Renal pelvis (tissue), 4 donors: ENCODE data around the gene NAA10. TPM values are rescaled to one million over a fixed set of nuclear protein-coding genes. Genes with fewer than 3 reads are reported as not detected.

Source experiments
- DNase-seq: peaks from one replicate; pipeline ENCODE4 v3.0.0-alpha.2; 2013
- polyA plus RNA-seq, 3 donors: library from polyadenylated mRNA; unstranded; fragments of 120-200 nt; gene quantifications; one replicate each; pipeline ENCODE4 v1.2.1, GENCODE V29; 2013; ENCODE audit not compliant: insufficient read length in 3 of 3

The NAA10 gene
- polyA plus RNA-seq, 3 donors = 79.4 to 80.9 (median 79.6) TPM

DNA sequence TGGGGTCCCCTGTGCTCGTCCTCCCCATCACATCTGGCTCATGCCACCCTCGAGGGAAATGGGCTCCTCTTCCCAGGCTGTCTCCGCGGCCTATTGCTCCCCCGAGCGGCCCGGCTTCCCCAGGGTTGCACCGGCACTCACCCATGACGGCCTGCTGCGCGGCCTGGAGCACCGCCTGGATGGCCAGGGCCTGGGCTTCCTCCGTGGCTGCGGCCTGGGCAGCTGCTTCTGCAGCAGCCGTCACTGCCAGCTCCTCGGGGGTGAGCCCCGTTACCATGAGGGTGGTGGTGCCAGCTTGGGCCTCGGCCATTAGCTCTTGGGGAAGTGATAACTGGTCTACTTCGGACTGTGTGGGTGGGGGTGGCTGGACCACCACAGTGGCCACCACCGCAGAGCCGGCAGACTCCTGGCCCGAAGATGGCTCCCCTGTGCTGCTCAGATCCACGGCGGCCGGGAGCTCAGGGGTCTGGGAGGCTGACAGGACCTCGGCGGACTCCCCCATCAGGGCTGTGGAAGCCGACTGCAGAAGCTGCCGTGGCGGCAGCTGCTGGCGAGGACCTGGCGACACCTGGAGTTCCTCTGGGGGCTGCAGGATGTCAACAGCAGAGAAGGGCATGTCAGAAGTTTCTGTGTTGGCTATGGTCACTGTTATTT, 17.7 kb upstream of the NAA10 start:
- DNase-seq = no peak

DNA sequence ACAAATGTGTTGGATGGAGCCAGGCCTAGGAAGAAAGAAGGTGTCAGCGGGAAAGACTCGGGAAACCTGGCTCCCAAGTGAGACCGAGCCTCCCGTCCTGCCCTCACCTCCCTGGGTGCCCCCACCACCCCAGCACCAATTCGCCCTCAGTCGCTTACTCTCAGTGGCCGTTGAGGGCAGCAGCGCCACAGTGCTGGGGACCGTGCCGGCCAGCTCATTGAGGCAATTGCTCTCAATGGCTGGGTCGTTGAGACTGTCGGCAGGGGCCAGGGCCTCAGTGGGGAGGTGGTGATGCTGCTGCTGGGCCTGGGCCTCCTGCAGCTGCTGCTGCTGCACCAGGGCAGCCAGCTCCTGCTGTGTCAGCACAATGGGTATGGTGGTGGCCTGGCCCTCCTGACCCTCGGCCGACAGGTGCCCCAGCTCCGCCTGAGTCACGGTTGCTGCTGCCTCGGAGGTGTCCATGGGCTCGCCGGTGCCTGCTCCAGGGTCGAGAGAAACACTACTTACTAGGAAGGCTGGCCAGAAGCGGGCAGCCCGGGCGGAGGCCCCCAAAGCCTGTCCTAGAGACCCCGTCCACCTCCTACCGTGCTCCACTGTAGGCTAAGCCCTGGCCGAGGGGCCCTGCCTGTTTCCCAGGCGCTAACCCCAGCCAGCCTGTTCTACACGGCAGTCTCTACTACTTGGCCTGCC, 17.0 kb upstream of the NAA10 start:
- no peak for DNase-seq

DNA sequence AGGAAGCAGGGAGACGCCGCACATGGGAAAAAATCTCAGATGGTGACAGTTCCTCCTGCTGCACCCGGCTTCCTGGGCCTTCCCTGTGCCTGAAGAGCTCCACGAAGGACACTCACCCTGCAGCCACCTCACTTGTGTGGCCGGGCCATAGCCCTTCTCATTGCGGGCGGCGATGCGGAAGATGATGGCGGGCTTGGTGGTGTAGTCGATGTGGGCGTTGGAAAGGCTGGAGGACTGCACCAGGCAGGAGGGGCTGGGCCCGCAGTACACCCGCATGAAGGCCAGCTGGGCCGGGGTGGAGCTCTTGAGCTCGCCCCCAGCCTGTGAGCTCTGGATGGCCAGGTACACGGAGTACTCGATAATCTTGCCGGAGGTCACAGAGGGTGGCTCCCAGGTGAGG, 15.3 kb upstream of the NAA10 start:
- DNase-seq = no peak

GRCh38 chrX:153948847-153949805, 14.3 kb upstream of the NAA10 start:
- no peak for DNase-seq

GRCh38 chrX:153948002-153948466, 13.2 kb upstream of the NAA10 start:
- no peak for DNase-seq

DNA sequence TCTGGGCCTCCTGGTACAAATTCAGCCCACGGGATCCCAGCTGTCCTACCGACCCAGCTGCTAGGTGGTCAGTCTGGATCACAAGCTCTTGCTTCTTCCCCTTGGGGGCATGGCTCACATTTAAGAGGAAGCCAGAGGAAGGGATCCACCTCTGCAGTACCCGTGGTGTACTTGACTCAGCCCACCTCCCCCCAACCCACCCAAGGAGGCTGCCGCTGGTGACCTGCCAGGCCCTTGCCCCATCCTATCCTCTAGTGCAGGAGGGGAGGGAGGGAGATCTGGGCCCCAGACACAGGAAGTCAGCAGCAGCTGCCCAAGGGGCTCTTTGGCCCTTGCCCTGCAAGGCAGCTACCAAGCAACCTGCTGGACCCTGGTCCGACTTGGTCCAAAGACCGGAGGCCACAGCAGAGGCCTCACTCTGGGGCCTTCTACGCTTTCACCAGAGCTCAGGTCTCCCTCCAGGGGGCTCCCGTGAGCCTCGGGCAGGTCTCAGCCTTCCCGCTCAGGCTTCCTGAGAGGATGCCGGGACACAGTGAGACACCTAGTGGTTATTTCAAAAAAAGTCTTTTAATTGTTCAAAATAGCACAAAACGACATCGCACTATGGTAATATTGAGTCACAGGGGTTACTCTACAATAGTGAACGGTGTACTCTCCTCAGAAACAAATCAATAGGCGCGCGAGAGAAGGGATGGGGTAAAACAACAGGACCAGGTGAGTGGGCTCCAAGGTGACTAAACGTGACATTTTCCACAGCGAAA, 12.4 kb upstream of the NAA10 start:
- DNase-seq = no peak

DNA sequence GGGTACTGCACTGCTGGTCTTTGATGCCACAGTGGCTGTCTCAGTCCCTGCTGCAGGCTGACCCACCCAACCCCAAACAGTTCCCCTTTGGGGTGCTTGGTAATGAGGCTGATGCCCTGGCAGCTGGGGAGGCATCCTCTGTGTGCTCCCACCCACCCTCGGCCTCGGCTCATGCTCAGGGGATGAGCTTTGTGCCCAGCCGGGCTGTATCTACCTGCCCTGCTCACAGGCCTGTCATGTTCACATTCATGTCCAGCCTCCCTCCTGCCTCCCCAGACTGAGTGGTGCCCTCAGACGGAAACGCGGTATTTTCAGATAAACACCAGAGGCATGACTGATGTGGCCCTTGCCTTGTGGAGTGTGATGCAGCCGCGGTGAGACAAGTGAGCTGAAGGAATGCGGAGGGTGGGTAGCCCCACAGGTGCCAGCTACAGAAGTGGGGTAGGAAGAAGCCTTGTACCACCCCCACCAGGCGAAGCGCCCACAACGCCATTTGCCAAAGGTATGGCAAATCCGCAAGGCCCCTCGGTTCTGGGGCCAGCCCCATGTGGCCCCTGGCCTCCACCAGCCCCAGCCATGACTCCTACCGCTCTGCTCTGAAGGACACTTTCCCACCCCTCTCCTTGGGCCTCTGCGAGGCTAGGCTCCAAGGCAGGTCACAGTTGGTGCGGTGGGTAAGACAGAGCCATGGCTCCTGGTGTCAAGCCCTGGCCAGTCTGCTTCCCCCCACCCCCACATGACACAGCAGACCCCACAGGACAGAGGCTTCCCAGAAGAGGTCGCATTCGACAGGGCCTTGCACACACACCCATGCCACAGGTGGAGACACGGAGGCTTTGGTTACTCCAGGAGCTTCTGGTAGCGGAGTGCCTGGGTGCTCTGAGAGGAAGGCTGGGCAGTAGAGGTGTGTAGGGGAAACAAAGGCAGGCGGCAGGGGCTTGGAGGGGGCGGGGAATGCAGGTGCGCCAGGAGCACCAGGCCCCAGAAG, 11.4 kb upstream of the NAA10 start:
- DNase-seq = no peak

DNA sequence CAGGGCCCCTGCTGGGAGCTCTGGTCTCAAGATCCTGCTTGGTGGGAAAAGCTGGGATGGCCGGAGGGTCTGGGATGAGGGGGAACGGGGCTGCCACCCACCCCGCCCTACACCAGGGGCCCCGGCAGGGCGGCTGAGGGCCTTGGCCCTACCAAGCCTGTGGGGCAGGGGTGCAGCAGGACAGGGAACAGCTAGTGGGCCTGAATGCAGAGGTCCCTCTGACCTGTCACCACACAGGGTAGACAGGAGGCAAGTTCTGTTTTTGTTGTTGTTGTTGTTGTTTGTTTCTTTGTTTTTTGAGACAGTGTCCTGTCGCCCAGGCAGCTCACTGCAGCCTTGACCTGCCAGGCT, 9.9 kb upstream of the NAA10 start:
- DNase-seq = no peak

GRCh38 chrX:153944140-153944799, 9.4 kb upstream of the NAA10 start, which contains the start of gene RENBP:
RENBP (minus strand) TSS chrX:153944643; CDS start chrX:153944610, 33 bp downstream.
- DNase-seq = no peak

DNA sequence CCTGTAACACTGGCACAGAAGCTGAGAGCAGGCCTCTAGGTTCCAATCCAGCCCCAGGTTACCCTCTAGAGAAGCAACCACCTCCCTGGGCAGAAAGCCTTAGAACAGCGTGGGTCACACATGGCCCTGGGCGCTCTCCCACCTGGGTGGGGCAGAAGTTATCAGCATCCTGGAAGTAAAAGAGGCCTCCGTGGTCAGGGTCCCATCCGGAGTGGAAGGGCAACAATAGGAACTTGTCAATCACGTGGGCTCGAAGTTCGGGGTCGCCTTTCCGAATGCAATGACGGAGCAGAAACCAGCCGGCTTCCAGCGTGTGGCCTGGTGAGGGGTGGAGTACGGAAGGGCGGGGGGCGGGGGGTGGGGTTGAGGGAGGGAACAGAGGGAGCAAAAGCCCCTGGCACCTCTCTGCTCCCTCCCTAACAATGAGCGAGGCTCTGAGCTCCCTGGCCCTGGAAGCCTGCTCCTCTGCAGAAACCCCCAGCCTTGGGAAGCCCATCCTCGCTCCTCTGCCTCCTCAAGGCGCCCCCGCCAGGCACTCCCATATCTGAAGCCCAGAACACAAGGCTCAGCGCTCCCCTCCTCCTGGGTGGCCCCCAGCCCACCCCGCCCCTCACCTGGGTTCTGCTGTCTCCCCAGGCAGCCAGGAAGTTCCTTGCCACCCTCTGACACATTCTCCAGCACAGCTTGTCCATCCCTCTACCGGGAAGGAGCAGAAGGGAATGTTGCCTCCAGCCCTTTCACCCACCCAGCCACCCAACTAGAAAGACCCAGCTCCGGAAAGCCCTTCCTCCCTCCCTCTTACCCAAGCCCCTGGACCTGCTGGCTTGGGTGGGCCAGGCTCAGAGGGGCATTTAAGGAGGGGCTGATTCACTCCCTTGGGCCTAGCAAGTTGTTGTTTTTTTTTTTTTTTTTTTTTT, 6.8 kb upstream of the NAA10 start:
- DNase-seq = no peak

GRCh38 chrX:153939573-153939972, 4.7 kb upstream of the NAA10 start:
- no peak for DNase-seq

DNA sequence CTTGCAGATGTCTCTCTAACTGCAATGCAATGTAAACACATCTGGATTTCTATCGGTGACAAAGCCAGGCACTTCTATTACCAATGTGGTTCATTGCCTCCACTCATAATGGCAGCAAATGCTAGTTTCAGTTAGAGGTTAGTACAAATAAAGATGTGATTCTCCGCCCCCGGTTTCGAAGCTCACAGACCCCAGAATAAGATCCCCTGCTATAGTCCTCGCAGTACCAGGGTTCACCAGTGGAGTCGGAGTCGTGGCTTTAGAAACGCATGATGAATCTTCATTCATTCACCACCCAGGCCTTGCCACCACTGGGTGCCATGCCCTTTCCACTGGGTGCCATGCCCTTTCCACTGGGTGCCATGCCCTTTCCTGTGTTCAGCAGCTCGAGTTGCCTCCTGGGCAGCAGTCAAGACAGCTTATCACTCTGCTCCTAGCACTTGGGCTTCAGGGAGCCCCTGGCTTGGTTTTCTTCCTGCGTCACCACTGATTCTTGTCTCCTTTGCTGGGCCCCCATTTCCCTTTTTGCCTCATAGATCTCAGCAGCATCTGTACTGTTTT, 3.5 kb upstream of the NAA10 start:
- no peak for DNase-seq

DNA sequence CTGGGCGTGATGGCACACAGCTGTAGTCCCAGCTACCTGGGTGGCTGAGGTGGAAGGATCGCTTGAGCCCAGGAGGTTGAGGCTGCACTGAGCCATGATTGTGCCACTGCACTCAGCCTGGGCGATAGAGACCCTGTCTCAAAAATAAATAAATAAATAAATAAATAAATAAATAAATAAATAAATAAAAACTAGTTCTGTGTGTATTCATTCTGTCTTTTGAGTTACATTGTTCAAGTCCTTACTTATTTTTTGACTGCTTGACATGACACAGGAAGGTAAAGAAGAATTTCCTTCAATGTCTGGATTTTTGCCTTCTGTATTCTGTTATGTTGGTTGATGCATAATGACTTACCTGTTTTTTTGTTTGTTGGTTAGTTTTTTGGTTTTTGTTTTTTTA, 2.2 kb upstream of the NAA10 start:
- no peak for DNase-seq

- DNase-seq = no peak
These were observed 552 bp upstream of the NAA10 start for GRCh38 chrX:153935326-153935851.

DNA sequence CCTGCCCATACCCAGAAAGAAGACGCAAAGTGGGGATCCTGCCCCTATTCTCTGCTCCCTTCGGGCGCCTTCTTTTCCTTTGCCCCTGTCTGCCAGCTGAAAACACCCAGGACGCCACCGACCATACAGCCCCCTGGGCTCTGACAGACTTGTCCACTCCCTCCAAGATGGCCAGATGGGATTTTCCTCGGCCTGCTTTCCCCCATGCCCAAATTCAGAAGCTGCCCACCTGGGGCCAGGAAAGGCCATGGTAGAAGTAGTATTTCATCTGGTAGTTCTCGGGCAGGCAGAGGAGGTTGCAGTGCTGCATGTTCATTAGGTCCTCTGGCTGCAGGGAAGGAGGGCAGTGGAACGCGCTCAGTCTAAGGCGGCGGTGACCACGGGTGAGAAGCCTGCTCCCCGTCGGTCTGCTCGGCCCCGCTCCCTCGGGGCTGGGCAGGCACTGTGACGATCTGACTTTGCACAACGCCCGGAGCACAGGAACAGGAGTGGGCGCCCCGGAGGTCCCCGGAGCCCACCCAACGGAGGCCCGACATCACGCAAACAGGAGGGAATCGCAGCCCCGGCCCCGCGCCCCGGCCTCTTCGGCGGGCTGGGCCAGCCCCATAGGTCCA, 582 bp downstream of the NAA10 start:
- DNase-seq = no peak

- no peak for DNase-seq
These were observed 1.1 kb downstream of the NAA10 start for GRCh38 chrX:153933748-153934147.

GRCh38 chrX:153932220-153932915, 2.5 kb downstream of the NAA10 start:
- DNase-seq = no peak
